ENCODE measurements around the gene ANAPC1.
"Not testable (repeated sequence)": the region's sequence is repeated elsewhere in the genome, so short reads cannot be mapped to it uniquely, and the experiment has no call there.

GRCh38 chr2:111872806-111873205 is 11.2 kb downstream of the ANAPC1 start:
- TF ChIP-seq EZH2 (IDR thresholded peaks at IDR 0.05; ENCODE audit: low read depth, unreplicated experiment); EZH2phosphoT487 (IDR thresholded peaks at IDR 0.05; ENCODE audit: unreplicated experiment); CTCF (conservative IDR thresholded peaks at IDR 0.05; ENCODE audit: low read depth in 2 of 2); REST (IDR thresholded peaks at IDR 0.05; ENCODE audit: unreplicated experiment); STAT1 (IDR thresholded peaks at IDR 0.05; ENCODE audit: unreplicated experiment); CREB1 (CRISPR knock-in tag; IDR thresholded peaks at IDR 0.05; ENCODE audit: low read depth); POLR2AphosphoS5 (IDR thresholded peaks at IDR 0.05; ENCODE audit: low read depth); JUNB (IDR thresholded peaks at IDR 0.05; ENCODE audit: unreplicated experiment): not testable (repeated sequence)
